Endothelial cell (in vitro differentiated cells): ENCODE data around the gene SCO2. TPM values are rescaled to one million over a fixed set of nuclear protein-coding genes. Genes with fewer than 3 reads are reported as not detected.
A peak's percentile ranks its signal among the peaks of the same experiment; 100 is the strongest.

Experiments used
- DNase-seq: peaks from one replicate; pipeline ENCODE4 v3.0.0; 2021; ENCODE audit warnings: low spot score
- H3K27ac Mint-ChIP-seq: one replicate; pipeline ENCODE4 v1.8.0; 2021; ENCODE audit warnings: mixed read lengths, inconsistent platforms; ENCODE audit not compliant: unreplicated experiment
- H3K27me3 Mint-ChIP-seq: one replicate; pipeline ENCODE4 v1.8.0; 2021; ENCODE audit warnings: mild to moderate bottlenecking, moderate library complexity, mixed read lengths, inconsistent platforms; ENCODE audit not compliant: unreplicated experiment
- H3K36me3 Mint-ChIP-seq: one replicate; pipeline ENCODE4 v1.8.0; 2021; ENCODE audit warnings: mild to moderate bottlenecking, low read depth, mixed read lengths, inconsistent platforms; ENCODE audit not compliant: unreplicated experiment
- H3K4me1 Mint-ChIP-seq: one replicate; pipeline ENCODE4 v1.8.0; 2021; ENCODE audit warnings: mild to moderate bottlenecking, mixed read lengths, inconsistent platforms; ENCODE audit not compliant: unreplicated experiment
- H3K4me3 Mint-ChIP-seq: one replicate; pipeline ENCODE4 v1.8.0; 2021; ENCODE audit warnings: mild to moderate bottlenecking, mixed read lengths, inconsistent platforms; ENCODE audit not compliant: unreplicated experiment
- H3K9me3 Mint-ChIP-seq: one replicate; pipeline ENCODE4 v1.8.0; 2021; ENCODE audit warnings: mixed read lengths, inconsistent platforms; ENCODE audit not compliant: unreplicated experiment
- total RNA-seq: library from RNA; stranded (reverse); fragmentation: NEBNext Ultra II Directional; extraction: Animal tissue kit (Norgen Biotek cat#: 25700); gene quantifications from one replicate; pipeline ENCODE4 v1.2.1, GENCODE V29; 2021; ENCODE audit not compliant: unreplicated experiment
- TF ChIP-seq, protein P1 (sequence below): fragments of 200-600 bp; sonication (generic); IDR thresholded peaks from one replicate; pipeline ENCODE4 v1.5.0; 2021; ENCODE audit warnings: antibody characterized with exemption; ENCODE audit not compliant: unreplicated experiment

Gene SCO2
- total RNA-seq, 1 donor from 2014 or later, result 1.1 TPM

DNA sequence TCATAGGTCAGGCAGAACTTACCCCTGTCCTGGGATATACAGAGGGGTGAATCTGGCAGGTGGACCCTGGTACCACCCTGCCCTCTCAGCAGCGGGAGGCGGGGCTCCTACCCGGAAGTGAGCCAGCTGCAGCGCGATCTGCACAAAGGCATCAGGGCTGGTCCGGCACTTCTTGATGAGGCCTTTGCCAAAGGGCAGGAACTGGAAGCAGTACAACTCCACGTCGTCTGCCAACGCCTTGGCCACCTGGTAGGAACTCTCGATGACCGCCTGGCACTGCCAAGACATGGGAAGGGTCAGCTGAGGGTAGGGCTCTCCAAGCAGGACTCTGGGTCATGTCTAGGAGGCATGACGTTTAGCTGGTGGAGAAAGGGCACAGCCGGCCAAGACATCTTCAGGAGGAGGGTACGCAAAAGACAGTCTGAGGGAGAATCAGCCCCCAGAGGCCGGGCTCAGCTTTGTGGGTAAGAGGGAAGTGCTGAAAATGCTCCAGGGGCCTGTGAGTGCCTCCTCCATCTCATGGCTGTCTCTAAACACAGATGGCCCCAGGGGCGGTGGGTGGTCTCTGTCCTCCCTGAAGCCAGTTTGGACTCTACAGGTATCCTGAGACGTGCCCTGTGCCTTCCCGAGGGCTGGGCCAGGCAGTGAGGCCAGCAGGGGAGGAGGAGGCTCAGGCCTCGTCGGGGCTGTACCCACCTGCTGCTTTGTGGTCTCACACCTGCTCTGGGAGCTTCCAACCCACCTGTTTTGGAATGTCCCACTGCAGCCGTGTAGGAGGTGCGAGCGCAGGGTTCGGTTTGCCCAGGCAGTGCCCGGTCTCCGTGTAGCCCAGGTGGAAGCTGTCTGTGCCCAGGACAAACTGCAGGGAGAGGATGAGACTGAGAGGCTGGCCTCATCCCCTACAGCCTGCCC, 46.1 kb upstream of the SCO2 start:
- H3K27ac Mint-ChIP-seq, result no peak overlapping the region
- TF ChIP-seq, protein P1, sequence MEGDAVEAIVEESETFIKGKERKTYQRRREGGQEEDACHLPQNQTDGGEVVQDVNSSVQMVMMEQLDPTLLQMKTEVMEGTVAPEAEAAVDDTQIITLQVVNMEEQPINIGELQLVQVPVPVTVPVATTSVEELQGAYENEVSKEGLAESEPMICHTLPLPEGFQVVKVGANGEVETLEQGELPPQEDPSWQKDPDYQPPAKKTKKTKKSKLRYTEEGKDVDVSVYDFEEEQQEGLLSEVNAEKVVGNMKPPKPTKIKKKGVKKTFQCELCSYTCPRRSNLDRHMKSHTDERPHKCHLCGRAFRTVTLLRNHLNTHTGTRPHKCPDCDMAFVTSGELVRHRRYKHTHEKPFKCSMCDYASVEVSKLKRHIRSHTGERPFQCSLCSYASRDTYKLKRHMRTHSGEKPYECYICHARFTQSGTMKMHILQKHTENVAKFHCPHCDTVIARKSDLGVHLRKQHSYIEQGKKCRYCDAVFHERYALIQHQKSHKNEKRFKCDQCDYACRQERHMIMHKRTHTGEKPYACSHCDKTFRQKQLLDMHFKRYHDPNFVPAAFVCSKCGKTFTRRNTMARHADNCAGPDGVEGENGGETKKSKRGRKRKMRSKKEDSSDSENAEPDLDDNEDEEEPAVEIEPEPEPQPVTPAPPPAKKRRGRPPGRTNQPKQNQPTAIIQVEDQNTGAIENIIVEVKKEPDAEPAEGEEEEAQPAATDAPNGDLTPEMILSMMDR, result no peak
- H3K9me3 Mint-ChIP-seq, result no peaks in the 10 kb centered on the region
- H3K36me3 Mint-ChIP-seq, result peaks cover 32% of the 10 kb centered on the region
- no peak for DNase-seq
- no peaks in the 10 kb centered on the region for H3K4me1 Mint-ChIP-seq
- no peak overlapping the region for H3K4me3 Mint-ChIP-seq
- H3K27me3 Mint-ChIP-seq, result peaks cover 16% of the 10 kb centered on the region

DNA sequence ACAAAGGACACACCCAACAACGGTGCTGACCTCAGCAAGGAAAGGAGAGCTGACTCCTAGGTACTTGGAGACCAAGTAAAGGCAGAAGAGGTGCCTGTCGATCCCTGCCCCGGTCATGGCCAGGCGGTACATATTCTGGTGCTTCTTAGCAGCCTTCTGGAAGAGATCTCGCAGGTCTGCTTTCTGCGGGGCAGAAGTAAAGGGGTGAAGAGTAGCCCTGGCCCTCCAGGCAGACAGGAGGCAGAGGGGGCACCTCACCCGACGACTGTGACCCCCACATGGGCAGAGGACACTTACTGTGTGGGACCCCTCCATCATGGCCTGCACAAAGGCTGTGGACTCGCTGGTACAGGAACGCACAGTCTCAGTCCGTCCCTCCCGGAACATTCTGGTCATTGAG, 45.5 kb upstream of the SCO2 start:
- DNase-seq, result no peak
- no peak overlapping the region for H3K27ac Mint-ChIP-seq
- H3K4me1 Mint-ChIP-seq, result no peaks in the 10 kb centered on the region
- peak overlapping the region; percentile 51 for H3K4me3 Mint-ChIP-seq
- TF ChIP-seq, protein P1, result no peak
- H3K9me3 Mint-ChIP-seq, result no peaks in the 10 kb centered on the region
- peaks cover 32% of the 10 kb centered on the region for H3K36me3 Mint-ChIP-seq
- H3K27me3 Mint-ChIP-seq, result peaks cover 17% of the 10 kb centered on the region

DNA sequence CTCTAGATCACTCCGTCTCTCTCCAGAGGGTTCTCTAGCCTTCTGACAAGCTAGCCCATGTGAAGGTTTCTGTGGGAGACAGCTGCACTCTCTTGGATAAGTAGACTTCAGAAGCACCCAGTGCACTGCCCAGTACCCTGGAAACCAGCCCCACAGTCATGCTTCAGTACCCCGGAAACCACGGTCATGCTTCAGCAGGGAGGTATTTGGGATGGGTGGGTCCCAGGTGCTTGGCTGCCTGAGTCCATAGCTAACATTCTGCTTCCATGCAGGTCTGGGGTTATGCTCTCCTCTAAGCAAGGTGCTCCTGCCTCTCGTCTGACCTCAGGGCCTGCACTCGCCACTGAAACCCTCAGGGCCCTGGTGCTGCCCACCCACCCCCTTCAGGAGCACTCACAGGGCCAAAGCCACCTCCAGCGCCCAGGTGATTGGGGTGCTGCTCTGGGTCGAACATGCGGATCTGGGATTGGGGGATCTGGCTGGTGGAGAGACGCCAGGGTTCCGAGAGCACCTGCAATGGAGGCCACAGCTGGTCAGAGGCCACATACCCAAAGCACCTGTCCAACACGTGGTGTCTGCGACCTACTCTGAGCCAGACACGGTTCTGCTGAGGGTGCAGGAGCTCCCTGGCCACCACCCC, 44.6 kb upstream of the SCO2 start:
- no peaks in the 10 kb centered on the region for H3K4me1 Mint-ChIP-seq
- H3K36me3 Mint-ChIP-seq, result peaks cover 29% of the 10 kb centered on the region
- no peak overlapping the region for H3K4me3 Mint-ChIP-seq
- peaks cover 20% of the 10 kb centered on the region for H3K27me3 Mint-ChIP-seq
- H3K27ac Mint-ChIP-seq, result no peak overlapping the region
- no peaks in the 10 kb centered on the region for H3K9me3 Mint-ChIP-seq
- DNase-seq, result no peak
- TF ChIP-seq, protein P1, result no peak

DNA sequence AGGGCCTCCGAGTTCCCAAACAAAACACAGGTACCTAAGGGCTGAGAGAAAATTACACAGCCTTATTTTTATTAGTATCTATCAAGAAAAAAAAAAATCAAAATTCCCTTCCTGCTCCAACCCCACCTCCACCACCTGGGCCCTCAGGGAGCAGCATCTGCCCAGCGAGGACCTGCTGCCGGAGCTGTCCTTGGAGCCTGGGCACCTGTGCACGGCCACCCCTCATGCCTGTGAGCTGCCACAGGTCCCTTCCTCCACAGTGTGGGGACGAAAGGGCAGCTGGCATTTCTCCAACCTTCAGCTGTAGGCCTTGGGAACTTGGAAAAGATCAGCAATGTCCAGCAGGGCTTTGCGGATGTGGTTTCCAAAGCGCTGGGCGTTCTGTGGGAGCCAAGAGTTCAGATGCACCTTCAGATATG, 43.7 kb upstream of the SCO2 start:
- Mint-ChIP-seq H3K36me3 (peaks cover 29% of the 10 kb centered on the region), H3K9me3 (no peaks in the 10 kb centered on the region), H3K27me3 (peaks cover 24% of the 10 kb centered on the region), H3K4me3 (no peak overlapping the region), H3K27ac (no peak overlapping the region), H3K4me1 (no peaks in the 10 kb centered on the region)
- TF ChIP-seq, protein P1, result no peak
- no peak for DNase-seq

DNA sequence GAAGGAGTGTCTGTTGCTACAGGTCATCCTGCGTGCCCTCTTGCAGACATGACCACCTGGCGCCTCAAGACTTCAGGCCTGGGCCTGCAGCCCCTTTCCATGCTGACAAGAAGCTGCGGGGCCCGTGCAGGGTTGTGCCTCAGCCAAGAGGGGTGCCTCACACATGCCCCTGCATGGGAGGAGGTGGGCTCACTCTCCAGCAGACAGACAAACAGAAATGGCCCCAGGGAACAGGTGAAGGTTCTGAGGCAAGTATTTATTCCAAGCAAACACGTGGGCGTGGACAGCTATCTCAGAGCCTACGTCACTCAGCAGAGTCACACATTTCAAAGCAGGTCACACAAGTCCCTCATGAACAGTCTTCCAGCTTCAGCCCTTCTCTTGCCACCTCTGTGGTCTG, 43.2 kb upstream of the SCO2 start:
- Mint-ChIP-seq H3K27ac (no peak overlapping the region), H3K36me3 (peaks cover 29% of the 10 kb centered on the region), H3K27me3 (peaks cover 24% of the 10 kb centered on the region), H3K4me3 (no peak overlapping the region), H3K4me1 (peaks cover under 1% of the 10 kb centered on the region), H3K9me3 (no peaks in the 10 kb centered on the region)
- TF ChIP-seq, protein P1, result no peak
- no peak for DNase-seq
